A673 (cell line): ENCODE measurements around the gene BST1. TPM values are rescaled to one million over a fixed set of nuclear protein-coding genes. Genes with fewer than 3 reads are reported as not detected.

Source experiments
- BruUV-seq: library from RNA; stranded (reverse); fragments of 400-500 nt; replicated peaks from 2 replicates; lab custom pipeline; 2021; lab: Mats Ljungman, UMichigan
- CTCF ChIA-PET: fragments of 300-600 bp; sonication (Branson Sonifier 250); formaldehyde crosslinking; loops from one replicate; lab custom pipeline; 2022; ENCODE audit warnings: antibody characterized with exemption; lab: Charles Lee
- POLR2A ChIA-PET: fragments of 300-600 bp; sonication (Branson Sonifier 250); formaldehyde crosslinking; loops from one replicate; lab custom pipeline; 2022; ENCODE audit warnings: antibody characterized with exemption; ENCODE audit not compliant: low non-redundant PET; lab: Charles Lee
- DNase-seq: peaks from one replicate; pipeline ENCODE4 v3.0.0-alpha.2; 2015; ENCODE audit warnings: low spot score
- H3K27ac ChIP-seq: fragments of 200-600 bp; sonication (generic); 2 replicates; pipeline ENCODE4 v1.5.1; 2016; ENCODE audit warnings: mixed run types, low read depth, mild to moderate bottlenecking, mixed read lengths, antibody characterized with exemption, low read length; ENCODE audit not compliant: poor library complexity, severe bottlenecking
- H3K27me3 ChIP-seq: fragments of 200-600 bp; sonication (generic); replicated peaks from 2 replicates; pipeline ENCODE4 v1.6.1; 2017; ENCODE audit warnings: mixed run types, low read depth, mild to moderate bottlenecking, mixed read lengths, antibody characterized with exemption, low read length; ENCODE audit not compliant: insufficient read depth, poor library complexity
- H3K36me3 ChIP-seq: fragments of 200-600 bp; sonication (generic); 2 replicates; pipeline ENCODE4 v1.6.1; 2016; ENCODE audit warnings: mixed run types, mild to moderate bottlenecking, mixed read lengths, antibody characterized with exemption, low read length; ENCODE audit not compliant: insufficient read depth, poor library complexity, severe bottlenecking
- H3K4me1 ChIP-seq: fragments of 200-600 bp; sonication (generic); 2 replicates; pipeline ENCODE4 v1.6.1; 2017; ENCODE audit warnings: mixed run types, mild to moderate bottlenecking, mixed read lengths, antibody characterized with exemption, low read length; ENCODE audit not compliant: insufficient read depth, poor library complexity, severe bottlenecking
- H3K4me3 ChIP-seq: fragments of 200-600 bp; sonication (generic); 2 replicates; pipeline ENCODE4 v1.5.1; 2016; ENCODE audit warnings: low read depth, mixed run types, mild to moderate bottlenecking, mixed read lengths, low read length; ENCODE audit not compliant: poor library complexity, severe bottlenecking
- H3K9me3 ChIP-seq: fragments of 200-600 bp; sonication (generic); 2 replicates; pipeline ENCODE4 v1.6.1; 2016; ENCODE audit warnings: mixed run types, low read depth, mild to moderate bottlenecking, mixed read lengths, antibody characterized with exemption, low read length; ENCODE audit not compliant: poor library complexity, severe bottlenecking
- EZH2 ChIP-seq: fragments of 200-600 bp; sonication (generic); IDR thresholded peaks from 2 replicates; pipeline ENCODE4 v1.6.1; 2017; ENCODE audit warnings: borderline replicate concordance, low read depth, mild to moderate bottlenecking, mixed read lengths, antibody characterized with exemption, low read length; ENCODE audit not compliant: poor library complexity, severe bottlenecking
- intact Hi-C: fragments of 100-400 bp; cut with micrococcal nuclease; formaldehyde crosslinking; loops from one replicate; pipeline ENCODE4 v1.10.0; 2022; ENCODE audit not compliant: unreplicated experiment
- total RNA-seq: library from RNA; stranded (reverse); gene quantifications from 2 replicates; pipeline ENCODE4 v1.2.3, GENCODE V29; 2021
- TF ChIP-seq, protein P1 (sequence below): fragments of 300-800, 200-600 bp; sonication (generic); conservative IDR thresholded peaks from 2 replicates; pipeline ENCODE4 v1.5.1; 2017; ENCODE audit warnings: low read depth, mild to moderate bottlenecking, antibody characterized with exemption, low read length, moderate library complexity, mixed read lengths

The BST1 gene
- total RNA-seq, 1 experiment from 2014 or later = 2.4 TPM

DNA sequence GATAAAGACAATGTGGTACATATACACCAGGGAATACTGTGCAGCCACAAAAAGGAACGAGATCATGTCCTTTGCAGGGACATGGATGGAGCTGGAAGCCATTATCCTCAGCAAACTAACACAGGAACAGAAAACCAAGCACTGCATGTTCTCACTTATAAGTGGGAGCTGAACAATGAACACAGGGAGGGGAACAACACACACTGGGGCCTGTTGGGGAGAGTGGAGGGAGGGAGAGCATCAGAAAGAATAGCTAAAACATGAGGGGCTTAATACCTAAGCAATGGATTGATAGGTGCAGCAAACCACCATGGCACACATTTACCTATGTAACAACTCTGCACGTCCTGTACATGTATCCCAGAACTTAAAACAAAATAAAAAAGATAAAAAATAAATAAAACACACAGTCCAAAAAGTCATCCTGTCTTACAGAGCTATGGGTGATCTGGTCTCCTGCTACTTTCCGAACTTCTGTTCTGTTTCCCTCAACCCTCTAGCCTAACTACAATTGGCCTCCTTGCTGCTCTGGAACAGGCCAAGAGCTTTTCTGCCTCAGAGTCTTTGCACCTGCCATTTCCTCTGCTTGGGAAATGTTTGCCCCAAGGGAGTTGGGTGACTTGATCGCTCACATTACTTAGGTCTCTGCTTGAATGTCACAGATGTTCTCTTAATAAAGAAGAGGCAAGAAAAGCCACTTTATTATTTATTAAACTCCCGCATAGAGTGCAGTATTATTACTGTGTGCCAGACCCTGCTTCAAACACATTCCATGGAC, 74.2 kb downstream of the BST1 start:
- POLR2A ChIA-PET = no interaction called here
- no peaks in the 10 kb centered on the region for H3K36me3 ChIP-seq
- TF ChIP-seq, protein P1, sequence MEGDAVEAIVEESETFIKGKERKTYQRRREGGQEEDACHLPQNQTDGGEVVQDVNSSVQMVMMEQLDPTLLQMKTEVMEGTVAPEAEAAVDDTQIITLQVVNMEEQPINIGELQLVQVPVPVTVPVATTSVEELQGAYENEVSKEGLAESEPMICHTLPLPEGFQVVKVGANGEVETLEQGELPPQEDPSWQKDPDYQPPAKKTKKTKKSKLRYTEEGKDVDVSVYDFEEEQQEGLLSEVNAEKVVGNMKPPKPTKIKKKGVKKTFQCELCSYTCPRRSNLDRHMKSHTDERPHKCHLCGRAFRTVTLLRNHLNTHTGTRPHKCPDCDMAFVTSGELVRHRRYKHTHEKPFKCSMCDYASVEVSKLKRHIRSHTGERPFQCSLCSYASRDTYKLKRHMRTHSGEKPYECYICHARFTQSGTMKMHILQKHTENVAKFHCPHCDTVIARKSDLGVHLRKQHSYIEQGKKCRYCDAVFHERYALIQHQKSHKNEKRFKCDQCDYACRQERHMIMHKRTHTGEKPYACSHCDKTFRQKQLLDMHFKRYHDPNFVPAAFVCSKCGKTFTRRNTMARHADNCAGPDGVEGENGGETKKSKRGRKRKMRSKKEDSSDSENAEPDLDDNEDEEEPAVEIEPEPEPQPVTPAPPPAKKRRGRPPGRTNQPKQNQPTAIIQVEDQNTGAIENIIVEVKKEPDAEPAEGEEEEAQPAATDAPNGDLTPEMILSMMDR = no peak
- TF ChIP-seq EZH2 = no peak
- no peaks in the 10 kb centered on the region for H3K4me1 ChIP-seq
- H3K27ac ChIP-seq = no peak overlapping the region
- intact Hi-C loops = no loop called here
- CTCF ChIA-PET = no interaction called here
- DNase-seq = peak; percentile 17
- no peaks in the 10 kb centered on the region for H3K9me3 ChIP-seq
- no peak overlapping the region for H3K4me3 ChIP-seq
- BruUV-seq = no TSS peak
- peaks cover 16% of the 10 kb centered on the region for H3K27me3 ChIP-seq

DNA sequence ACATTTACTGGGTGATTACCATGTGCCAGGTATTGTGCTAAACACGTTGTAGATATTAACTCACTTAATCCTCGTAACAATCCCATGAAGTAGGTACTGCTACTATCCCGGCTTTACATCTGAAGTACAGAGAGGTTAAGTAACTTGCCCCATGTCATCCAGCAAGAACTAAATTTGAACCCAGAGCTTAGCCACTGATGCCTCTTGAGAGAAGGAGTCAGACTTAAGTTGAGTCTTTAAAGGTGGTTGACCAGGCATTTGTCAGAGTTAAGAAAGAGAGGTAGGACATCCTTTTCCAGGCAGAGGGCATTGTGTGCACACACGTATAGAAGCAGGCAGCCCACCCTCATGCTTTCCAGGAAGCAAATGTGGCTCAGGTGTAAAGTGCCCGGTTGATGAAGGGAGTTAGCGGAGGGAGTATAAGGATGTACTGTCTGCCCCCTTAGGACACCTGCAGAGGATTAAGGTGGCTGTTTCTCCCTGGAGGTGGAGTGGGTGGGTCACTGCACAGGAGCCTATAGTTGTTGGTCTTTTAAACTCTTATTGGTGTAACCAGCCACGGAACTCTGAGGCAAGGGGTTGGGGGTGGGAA, 74.9 kb downstream of the BST1 start:
- TF ChIP-seq EZH2 = no peak
- TF ChIP-seq, protein P1 = no peak
- no TSS peak for BruUV-seq
- H3K4me1 ChIP-seq = no peaks in the 10 kb centered on the region
- CTCF ChIA-PET = no interaction called here
- H3K27ac ChIP-seq = no peak overlapping the region
- intact Hi-C loops = no loop called here
- H3K4me3 ChIP-seq = no peak overlapping the region
- H3K36me3 ChIP-seq = no peaks in the 10 kb centered on the region
- H3K27me3 ChIP-seq = peaks cover 16% of the 10 kb centered on the region
- H3K9me3 ChIP-seq = no peaks in the 10 kb centered on the region
- no peak for DNase-seq
- POLR2A ChIA-PET = no interaction called here

DNA sequence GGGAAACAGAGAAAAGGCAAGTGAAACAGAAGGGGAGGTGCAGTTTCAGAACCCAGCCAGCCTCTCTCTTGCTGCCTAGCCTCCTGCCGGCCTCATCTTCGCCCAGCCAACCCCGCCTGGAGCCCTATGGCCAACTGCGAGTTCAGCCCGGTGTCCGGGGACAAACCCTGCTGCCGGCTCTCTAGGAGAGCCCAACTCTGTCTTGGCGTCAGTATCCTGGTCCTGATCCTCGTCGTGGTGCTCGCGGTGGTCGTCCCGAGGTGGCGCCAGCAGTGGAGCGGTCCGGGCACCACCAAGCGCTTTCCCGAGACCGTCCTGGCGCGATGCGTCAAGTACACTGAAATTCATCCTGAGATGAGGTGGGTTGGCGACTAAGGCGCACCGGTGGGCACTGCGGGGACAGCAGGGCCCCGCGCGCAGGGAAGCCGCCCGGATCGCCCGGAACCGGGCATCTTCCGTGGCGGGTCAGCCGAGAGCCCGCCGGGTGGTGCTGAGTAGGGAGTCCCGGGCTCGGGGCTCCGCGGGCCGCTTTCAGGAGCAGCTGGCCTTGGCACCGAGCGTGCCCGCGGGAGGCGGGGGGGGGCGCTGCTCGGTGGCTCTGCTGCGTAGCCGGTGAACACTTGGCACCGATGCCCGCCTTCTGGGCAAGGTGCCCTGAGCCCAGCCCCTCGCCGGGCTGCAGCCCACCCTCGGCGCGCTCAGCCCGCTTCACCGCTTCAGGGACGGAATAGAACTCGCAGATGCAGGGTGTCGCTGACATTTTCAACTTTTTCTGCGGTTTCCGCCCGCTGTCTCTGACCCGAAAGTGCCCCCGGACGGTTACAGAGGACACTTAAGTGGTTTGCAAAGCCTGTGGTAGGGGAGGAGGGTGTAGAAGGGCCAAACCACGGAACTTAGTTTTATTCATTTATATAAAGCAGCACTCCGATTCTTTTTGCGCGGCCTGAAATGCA, 75.7 kb downstream of the BST1 start, which contains the start of gene CD38:
CD38 (plus strand) TSS at position 40 of the 953 bp plus-strand sequence; CDS start at position 127, 87 bp downstream.
- ChIA-PET POLR2A (no interaction called here), CTCF (no interaction called here)
- peak; percentile 13 for DNase-seq
- Histone ChIP-seq H3K27ac (no peak within 1 kb of the TSS), H3K4me3 (peak within 1 kb of the TSS; percentile 48), H3K9me3 (no peaks in the 10 kb centered on the region), H3K4me1 (no peaks in the 10 kb centered on the region), H3K36me3 (no peaks in the 10 kb centered on the region), H3K27me3 (peaks cover 16% of the 10 kb centered on the region)
- no peak for TF ChIP-seq EZH2
- TF ChIP-seq, protein P1 = no peak
- no TSS peak for BruUV-seq
- intact Hi-C loops = no loop called here
